Suppressor macrophage treated with lipopolysaccharide for 4 hours (primary cell): ENCODE measurements around the gene GP1BA.

Source experiments
- DNase-seq: peaks from one replicate; pipeline ENCODE4 v3.0.0-alpha.2; 2020

Gene GP1BA

DNA sequence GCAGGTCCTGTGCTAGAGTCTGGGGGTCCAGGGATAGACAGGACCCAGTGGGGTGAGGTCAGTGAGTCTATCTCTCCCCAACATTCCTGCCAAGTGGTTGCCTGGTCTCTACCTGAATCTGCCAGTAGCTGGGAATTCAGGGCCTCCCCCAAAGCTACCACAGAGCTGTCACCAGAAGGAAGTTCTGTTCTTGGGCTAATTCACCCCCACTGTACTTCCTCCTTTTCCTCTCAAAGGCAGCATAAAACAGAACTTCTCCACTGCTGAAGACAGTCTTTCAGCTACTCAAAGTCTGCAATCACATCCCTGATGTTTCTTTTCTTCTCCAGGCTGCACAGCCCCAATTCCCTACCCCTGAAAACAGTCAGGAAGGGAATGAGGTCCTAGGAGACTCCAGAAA lies 46.6 kb downstream of the GP1BA start:
- DNase-seq, result peak; percentile 59

DNA sequence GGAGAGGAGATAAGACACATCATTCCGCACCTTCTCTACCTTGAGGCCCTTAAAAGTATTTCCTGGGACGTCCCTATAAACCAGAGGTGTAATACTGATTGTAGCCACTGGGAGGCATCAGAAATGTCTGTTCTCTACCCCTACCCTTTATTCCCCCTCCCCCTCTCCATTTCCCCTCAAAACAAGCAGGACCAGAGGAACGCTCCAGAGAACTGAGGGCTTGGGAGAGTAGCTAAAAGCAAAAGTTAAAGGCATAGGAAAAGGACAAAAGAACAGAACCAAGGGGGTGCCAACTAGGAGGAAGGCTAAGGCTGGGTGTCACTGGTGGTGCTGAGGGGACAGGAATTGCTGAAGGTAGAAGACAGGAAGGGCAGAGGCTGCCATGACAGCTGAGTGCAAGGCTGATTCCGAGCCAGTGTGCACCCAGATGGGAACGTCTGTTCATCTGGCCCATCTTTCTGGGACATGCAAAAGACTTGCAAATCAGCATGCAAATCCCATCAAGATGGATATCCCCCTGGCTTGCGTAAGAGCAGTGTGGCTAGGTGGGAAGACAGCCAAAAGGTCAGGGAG lies 48.7 kb downstream of the GP1BA start:
- peak; percentile 51 for DNase-seq

DNA sequence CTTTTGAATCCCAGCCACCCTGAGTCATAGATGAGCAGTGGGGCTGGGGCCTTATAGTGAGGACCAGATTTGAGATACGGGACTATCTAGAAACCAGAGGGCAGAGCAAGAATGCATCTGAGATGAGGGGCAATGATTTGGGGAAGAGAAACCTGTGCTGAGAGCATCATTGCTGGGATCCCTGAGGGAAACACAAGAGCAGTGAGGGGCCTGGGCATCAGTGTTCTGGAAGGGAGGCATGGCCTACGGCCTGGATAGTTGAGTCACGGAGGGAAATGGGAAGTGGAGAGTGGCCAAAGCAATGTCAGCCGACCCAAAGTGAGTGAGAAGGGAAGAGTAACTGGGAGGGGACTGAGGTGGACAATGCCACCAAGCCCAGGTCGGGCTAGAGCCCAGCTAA lies 50.2 kb downstream of the GP1BA start:
- peak; percentile 71 for DNase-seq
